ENCODE data around the gene THAP8. TPM values are rescaled to one million over a fixed set of nuclear protein-coding genes. Genes with fewer than 3 reads are reported as not detected.

The THAP8 gene
- total and polyA plus RNA-seq, 2 of the 13 experiments (the other 11 are each of a cell fraction or from before 2014, with no cell fraction given): 1.7 to 3.7 TPM

DNA sequence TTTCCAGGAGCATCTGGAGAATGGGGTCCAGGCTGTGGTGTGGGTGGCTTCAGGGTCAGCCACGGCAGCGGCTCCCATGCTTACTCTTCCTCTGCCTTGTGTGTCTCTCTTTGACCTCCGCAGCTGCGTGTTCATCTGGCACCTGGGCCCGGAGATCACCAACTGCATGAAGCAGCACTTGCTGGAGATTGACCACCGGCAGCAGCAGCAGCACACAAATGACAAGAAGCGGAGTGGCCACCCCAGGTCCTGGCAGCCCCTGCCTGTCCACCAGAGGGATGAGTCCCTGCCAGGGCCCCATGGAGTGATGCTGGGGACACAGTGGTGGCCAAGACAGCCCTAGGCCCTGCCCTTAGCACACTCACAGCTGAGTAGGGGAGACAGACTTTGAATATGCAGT lies 38.5 kb upstream of the THAP8 start:
- no CpG with 5 or more reads among the region's 7 CpGs for whole genome bisulfite sequencing (ENCODE audit: low lambda C conversion rate)
- TF ChIP-seq NFIC (IDR thresholded peaks at IDR 0.05; ENCODE audit: low read length) (no peak), BRD4 (CRISPR knock-in tag; IDR thresholded peaks at IDR 0.05) (no peak), ZFP41 (CRISPR knock-in tag; IDR thresholded peaks at IDR 0.05; ENCODE audit: borderline replicate concordance) (no peak), ZBTB7A (CRISPR knock-in tag; IDR thresholded peaks at IDR 0.05) (no peak), ZNF431 (CRISPR knock-in tag; IDR thresholded peaks at IDR 0.05; ENCODE audit: borderline replicate concordance, low read depth) (no peak), ZZZ3 (CRISPR knock-in tag; IDR thresholded peaks at IDR 0.05; ENCODE audit: borderline replicate concordance) (no peak), ZNF230 (CRISPR knock-in tag; IDR thresholded peaks at IDR 0.05) (no peak), ZFY (CRISPR knock-in tag; IDR thresholded peaks at IDR 0.05) (no peak), ARNT (IDR thresholded peaks at IDR 0.05) (no peak)
- TF ChIP-seq, protein P1, sequence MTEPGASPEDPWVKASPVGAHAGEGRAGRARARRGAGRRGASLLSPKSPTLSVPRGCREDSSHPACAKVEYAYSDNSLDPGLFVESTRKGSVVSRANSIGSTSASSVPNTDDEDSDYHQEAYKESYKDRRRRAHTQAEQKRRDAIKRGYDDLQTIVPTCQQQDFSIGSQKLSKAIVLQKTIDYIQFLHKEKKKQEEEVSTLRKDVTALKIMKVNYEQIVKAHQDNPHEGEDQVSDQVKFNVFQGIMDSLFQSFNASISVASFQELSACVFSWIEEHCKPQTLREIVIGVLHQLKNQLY (CRISPR knock-in tag; IDR thresholded peaks at IDR 0.05): no peak
- TF ChIP-seq, protein P2, sequence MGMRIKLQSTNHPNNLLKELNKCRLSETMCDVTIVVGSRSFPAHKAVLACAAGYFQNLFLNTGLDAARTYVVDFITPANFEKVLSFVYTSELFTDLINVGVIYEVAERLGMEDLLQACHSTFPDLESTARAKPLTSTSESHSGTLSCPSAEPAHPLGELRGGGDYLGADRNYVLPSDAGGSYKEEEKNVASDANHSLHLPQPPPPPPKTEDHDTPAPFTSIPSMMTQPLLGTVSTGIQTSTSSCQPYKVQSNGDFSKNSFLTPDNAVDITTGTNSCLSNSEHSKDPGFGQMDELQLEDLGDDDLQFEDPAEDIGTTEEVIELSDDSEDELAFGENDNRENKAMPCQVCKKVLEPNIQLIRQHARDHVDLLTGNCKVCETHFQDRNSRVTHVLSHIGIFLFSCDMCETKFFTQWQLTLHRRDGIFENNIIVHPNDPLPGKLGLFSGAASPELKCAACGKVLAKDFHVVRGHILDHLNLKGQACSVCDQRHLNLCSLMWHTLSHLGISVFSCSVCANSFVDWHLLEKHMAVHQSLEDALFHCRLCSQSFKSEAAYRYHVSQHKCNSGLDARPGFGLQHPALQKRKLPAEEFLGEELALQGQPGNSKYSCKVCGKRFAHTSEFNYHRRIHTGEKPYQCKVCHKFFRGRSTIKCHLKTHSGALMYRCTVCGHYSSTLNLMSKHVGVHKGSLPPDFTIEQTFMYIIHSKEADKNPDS (CRISPR knock-in tag; IDR thresholded peaks at IDR 0.05): no peak
- TF ChIP-seq, protein P3, sequence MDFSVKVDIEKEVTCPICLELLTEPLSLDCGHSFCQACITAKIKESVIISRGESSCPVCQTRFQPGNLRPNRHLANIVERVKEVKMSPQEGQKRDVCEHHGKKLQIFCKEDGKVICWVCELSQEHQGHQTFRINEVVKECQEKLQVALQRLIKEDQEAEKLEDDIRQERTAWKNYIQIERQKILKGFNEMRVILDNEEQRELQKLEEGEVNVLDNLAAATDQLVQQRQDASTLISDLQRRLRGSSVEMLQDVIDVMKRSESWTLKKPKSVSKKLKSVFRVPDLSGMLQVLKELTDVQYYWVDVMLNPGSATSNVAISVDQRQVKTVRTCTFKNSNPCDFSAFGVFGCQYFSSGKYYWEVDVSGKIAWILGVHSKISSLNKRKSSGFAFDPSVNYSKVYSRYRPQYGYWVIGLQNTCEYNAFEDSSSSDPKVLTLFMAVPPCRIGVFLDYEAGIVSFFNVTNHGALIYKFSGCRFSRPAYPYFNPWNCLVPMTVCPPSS (IDR thresholded peaks at IDR 0.05): no peak
- TF ChIP-seq, protein P4, sequence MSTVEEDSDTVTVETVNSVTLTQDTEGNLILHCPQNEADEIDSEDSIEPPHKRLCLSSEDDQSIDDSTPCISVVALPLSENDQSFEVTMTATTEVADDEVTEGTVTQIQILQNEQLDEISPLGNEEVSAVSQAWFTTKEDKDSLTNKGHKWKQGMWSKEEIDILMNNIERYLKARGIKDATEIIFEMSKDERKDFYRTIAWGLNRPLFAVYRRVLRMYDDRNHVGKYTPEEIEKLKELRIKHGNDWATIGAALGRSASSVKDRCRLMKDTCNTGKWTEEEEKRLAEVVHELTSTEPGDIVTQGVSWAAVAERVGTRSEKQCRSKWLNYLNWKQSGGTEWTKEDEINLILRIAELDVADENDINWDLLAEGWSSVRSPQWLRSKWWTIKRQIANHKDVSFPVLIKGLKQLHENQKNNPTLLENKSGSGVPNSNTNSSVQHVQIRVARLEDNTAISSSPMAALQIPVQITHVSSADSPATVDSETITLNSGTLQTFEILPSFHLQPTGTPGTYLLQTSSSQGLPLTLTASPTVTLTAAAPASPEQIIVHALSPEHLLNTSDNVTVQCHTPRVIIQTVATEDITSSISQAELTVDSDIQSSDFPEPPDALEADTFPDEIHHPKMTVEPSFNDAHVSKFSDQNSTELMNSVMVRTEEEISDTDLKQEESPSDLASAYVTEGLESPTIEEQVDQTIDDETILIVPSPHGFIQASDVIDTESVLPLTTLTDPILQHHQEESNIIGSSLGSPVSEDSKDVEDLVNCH (CRISPR knock-in tag; IDR thresholded peaks at IDR 0.05): no peak
- TF ChIP-seq, protein P5, sequence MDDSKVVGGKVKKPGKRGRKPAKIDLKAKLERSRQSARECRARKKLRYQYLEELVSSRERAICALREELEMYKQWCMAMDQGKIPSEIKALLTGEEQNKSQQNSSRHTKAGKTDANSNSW (CRISPR knock-in tag; IDR thresholded peaks at IDR 0.05; ENCODE audit: borderline replicate concordance): no peak

More for the DNA sequence above, 38.5 kb upstream of the THAP8 start:
- FAIRE-seq (no peak), ATAC-seq (peak; percentile 29; the same call in 1 of the 3 replicates), DNase-seq (ENCODE audit: low spot score) (no peak)
- H3K4me2 ChIP-seq (ENCODE audit: low read depth, low read length): no peak overlapping the region
- H3K9me3 ChIP-seq (ENCODE audit: low read length): no peaks in the 10 kb centered on the region
- H2AFZ ChIP-seq (ENCODE audit: low read length): no peak overlapping the region
- no peaks in the 10 kb centered on the region for H3K4me1 ChIP-seq (ENCODE audit: insufficient read depth, low read length)
- no peak overlapping the region for H3K4me3 ChIP-seq (replicated peaks in 1 of 3; ENCODE audit: insufficient read depth in 1 of 3, low read depth in 2 of 3, low read length in 3 of 3)
- intact Hi-C loops (cut with micrococcal nuclease; ENCODE audit: unreplicated experiment) (no loop called here), in situ Hi-C loops (cut with HindIII; ENCODE audit: extremely low pct_ligation_motif_present, low pct_unique_long_range_greater_than_20kb) (no loop called here)
- no TSS peak for BruUV-seq (replicated peaks)
- H3K27ac ChIP-seq (ENCODE audit: extremely low read length, insufficient read depth, low read length): no peak overlapping the region
- ChIA-PET CTCF (ENCODE audit: low intra/inter-chr PET ratio, low total read pairs) (no interaction called here), POLR2A (no interaction called here)
- H3K79me2 ChIP-seq (ENCODE audit: insufficient read depth, low read length): no peaks in the 10 kb centered on the region
- peaks cover 16 to 58% of the 10 kb centered on the region in 2 experiments; a peak in 4 of 5 replicates for H3K36me3 ChIP-seq (replicated peaks in 1 of 2; ENCODE audit: control insufficient read depth in 1 of 2, insufficient read depth in 2 of 2, low read length in 2 of 2)
- H4K20me1 ChIP-seq (ENCODE audit: insufficient read depth, low read length): no peaks in the 10 kb centered on the region
- no peak overlapping the region for H3K9ac ChIP-seq (ENCODE audit: insufficient read depth, low read depth, low read length)
- no peaks in the 10 kb centered on the region for H3K27me3 ChIP-seq (ENCODE audit: control insufficient read depth in 1 of 2, insufficient read depth in 2 of 2, low read length in 2 of 2)
